SK-N-SH (cell line): Measurements from ENCODE around the gene BMF.
A peak's percentile ranks its signal among the peaks of the same experiment; 100 is the strongest.

Experiments used
- CHD2 ChIP-seq: fragments of 150-350 bp; IDR thresholded peaks from 2 replicates; pipeline ENCODE4 v1.6.1; 2018; ENCODE audit warnings: low read length; ENCODE audit not compliant: partially characterized antibody
- TF ChIP-seq, protein P1 (sequence below): IDR thresholded peaks from 2 replicates; pipeline ENCODE4 v1.6.1; 2012; ENCODE audit warnings: mild to moderate bottlenecking, low read depth, low read length, moderate library complexity
- TF ChIP-seq, protein P2 (sequence below): fragments of 200-600 bp; sonication (generic); IDR thresholded peaks from 2 replicates; pipeline ENCODE4 v1.6.1; 2017; ENCODE audit warnings: antibody characterized with exemption, mild to moderate bottlenecking, moderate library complexity

DNA sequence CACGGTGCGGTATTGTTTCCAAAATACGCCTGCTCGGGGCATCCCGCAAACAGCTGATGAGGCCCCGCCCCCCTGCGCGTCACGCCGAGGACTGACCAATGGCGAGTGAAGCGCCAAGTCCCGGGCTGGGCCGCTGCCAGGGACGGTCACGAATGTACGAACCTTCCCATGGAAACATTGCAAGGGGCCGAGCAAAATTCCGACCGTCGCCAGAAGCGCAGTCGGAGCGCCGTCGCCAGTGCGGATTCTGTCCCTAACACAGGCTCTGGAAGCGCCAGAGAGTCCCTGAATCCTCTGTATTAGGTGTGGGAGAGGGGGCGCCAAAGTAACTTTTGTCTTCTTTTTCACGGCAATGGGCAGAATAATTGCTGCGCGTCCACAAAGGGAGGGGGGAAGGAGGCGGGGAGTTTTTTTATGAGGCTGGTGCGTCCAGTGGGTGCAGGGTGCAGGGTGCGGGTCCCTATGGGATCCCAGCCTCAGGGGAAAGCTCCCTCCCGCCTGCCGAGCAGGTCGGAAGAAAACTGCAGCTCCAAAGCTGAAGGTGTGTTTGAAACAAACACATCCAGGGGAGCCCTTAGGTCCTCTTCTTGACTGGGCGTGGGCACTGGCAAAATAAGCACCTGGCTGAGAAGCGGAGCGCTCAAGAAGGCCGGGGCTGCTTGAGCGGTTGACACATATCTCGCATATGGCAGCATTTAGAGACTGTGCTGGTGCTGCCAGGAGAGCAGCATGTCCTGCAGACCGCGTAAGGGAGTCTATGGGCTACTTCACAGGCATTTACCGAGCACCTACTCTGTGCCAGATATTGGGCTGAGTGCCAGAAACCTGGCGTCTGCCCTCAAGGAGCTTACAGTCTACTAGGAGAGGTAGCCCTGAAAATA is at the start of gene BMF:
- TF ChIP-seq, protein P1, sequence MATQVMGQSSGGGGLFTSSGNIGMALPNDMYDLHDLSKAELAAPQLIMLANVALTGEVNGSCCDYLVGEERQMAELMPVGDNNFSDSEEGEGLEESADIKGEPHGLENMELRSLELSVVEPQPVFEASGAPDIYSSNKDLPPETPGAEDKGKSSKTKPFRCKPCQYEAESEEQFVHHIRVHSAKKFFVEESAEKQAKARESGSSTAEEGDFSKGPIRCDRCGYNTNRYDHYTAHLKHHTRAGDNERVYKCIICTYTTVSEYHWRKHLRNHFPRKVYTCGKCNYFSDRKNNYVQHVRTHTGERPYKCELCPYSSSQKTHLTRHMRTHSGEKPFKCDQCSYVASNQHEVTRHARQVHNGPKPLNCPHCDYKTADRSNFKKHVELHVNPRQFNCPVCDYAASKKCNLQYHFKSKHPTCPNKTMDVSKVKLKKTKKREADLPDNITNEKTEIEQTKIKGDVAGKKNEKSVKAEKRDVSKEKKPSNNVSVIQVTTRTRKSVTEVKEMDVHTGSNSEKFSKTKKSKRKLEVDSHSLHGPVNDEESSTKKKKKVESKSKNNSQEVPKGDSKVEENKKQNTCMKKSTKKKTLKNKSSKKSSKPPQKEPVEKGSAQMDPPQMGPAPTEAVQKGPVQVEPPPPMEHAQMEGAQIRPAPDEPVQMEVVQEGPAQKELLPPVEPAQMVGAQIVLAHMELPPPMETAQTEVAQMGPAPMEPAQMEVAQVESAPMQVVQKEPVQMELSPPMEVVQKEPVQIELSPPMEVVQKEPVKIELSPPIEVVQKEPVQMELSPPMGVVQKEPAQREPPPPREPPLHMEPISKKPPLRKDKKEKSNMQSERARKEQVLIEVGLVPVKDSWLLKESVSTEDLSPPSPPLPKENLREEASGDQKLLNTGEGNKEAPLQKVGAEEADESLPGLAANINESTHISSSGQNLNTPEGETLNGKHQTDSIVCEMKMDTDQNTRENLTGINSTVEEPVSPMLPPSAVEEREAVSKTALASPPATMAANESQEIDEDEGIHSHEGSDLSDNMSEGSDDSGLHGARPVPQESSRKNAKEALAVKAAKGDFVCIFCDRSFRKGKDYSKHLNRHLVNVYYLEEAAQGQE, result no peak
- TF ChIP-seq, protein P2, sequence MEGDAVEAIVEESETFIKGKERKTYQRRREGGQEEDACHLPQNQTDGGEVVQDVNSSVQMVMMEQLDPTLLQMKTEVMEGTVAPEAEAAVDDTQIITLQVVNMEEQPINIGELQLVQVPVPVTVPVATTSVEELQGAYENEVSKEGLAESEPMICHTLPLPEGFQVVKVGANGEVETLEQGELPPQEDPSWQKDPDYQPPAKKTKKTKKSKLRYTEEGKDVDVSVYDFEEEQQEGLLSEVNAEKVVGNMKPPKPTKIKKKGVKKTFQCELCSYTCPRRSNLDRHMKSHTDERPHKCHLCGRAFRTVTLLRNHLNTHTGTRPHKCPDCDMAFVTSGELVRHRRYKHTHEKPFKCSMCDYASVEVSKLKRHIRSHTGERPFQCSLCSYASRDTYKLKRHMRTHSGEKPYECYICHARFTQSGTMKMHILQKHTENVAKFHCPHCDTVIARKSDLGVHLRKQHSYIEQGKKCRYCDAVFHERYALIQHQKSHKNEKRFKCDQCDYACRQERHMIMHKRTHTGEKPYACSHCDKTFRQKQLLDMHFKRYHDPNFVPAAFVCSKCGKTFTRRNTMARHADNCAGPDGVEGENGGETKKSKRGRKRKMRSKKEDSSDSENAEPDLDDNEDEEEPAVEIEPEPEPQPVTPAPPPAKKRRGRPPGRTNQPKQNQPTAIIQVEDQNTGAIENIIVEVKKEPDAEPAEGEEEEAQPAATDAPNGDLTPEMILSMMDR, result peak; percentile 52
- TF ChIP-seq CHD2, result peak; percentile 78
